A673 (cell line): ENCODE results near the gene MYH10. TPM values are rescaled to one million over a fixed set of nuclear protein-coding genes. Genes with fewer than 3 reads are reported as not detected.
A peak's percentile ranks its signal among the peaks of the same experiment; 100 is the strongest.

Experiments
- BruUV-seq: library from RNA; stranded (reverse); fragments of 400-500 nt; replicated peaks from 2 replicates; lab custom pipeline; 2021; lab: Mats Ljungman, UMichigan
- CTCF ChIA-PET: fragments of 300-600 bp; sonication (Branson Sonifier 250); formaldehyde crosslinking; loops from one replicate; lab custom pipeline; 2022; ENCODE audit warnings: antibody characterized with exemption; lab: Charles Lee
- POLR2A ChIA-PET: fragments of 300-600 bp; sonication (Branson Sonifier 250); formaldehyde crosslinking; loops from one replicate; lab custom pipeline; 2022; ENCODE audit warnings: antibody characterized with exemption; ENCODE audit not compliant: low non-redundant PET; lab: Charles Lee
- DNase-seq: peaks from one replicate; pipeline ENCODE4 v3.0.0-alpha.2; 2015; ENCODE audit warnings: low spot score
- H3K27ac ChIP-seq: fragments of 200-600 bp; sonication (generic); 2 replicates; pipeline ENCODE4 v1.5.1; 2016; ENCODE audit warnings: mixed run types, low read depth, mild to moderate bottlenecking, mixed read lengths, antibody characterized with exemption, low read length; ENCODE audit not compliant: poor library complexity, severe bottlenecking
- H3K27me3 ChIP-seq: fragments of 200-600 bp; sonication (generic); replicated peaks from 2 replicates; pipeline ENCODE4 v1.6.1; 2017; ENCODE audit warnings: mixed run types, low read depth, mild to moderate bottlenecking, mixed read lengths, antibody characterized with exemption, low read length; ENCODE audit not compliant: insufficient read depth, poor library complexity
- H3K36me3 ChIP-seq: fragments of 200-600 bp; sonication (generic); 2 replicates; pipeline ENCODE4 v1.6.1; 2016; ENCODE audit warnings: mixed run types, mild to moderate bottlenecking, mixed read lengths, antibody characterized with exemption, low read length; ENCODE audit not compliant: insufficient read depth, poor library complexity, severe bottlenecking
- H3K4me1 ChIP-seq: fragments of 200-600 bp; sonication (generic); 2 replicates; pipeline ENCODE4 v1.6.1; 2017; ENCODE audit warnings: mixed run types, mild to moderate bottlenecking, mixed read lengths, antibody characterized with exemption, low read length; ENCODE audit not compliant: insufficient read depth, poor library complexity, severe bottlenecking
- H3K4me3 ChIP-seq: fragments of 200-600 bp; sonication (generic); 2 replicates; pipeline ENCODE4 v1.5.1; 2016; ENCODE audit warnings: low read depth, mixed run types, mild to moderate bottlenecking, mixed read lengths, low read length; ENCODE audit not compliant: poor library complexity, severe bottlenecking
- H3K9me3 ChIP-seq: fragments of 200-600 bp; sonication (generic); 2 replicates; pipeline ENCODE4 v1.6.1; 2016; ENCODE audit warnings: mixed run types, low read depth, mild to moderate bottlenecking, mixed read lengths, antibody characterized with exemption, low read length; ENCODE audit not compliant: poor library complexity, severe bottlenecking
- EZH2 ChIP-seq: fragments of 200-600 bp; sonication (generic); IDR thresholded peaks from 2 replicates; pipeline ENCODE4 v1.6.1; 2017; ENCODE audit warnings: borderline replicate concordance, low read depth, mild to moderate bottlenecking, mixed read lengths, antibody characterized with exemption, low read length; ENCODE audit not compliant: poor library complexity, severe bottlenecking
- intact Hi-C: fragments of 100-400 bp; cut with micrococcal nuclease; formaldehyde crosslinking; loops from one replicate; pipeline ENCODE4 v1.10.0; 2022; ENCODE audit not compliant: unreplicated experiment
- total RNA-seq: library from RNA; stranded (reverse); gene quantifications from 2 replicates; pipeline ENCODE4 v1.2.3, GENCODE V29; 2021
- TF ChIP-seq, protein P1 (sequence below): fragments of 300-800, 200-600 bp; sonication (generic); conservative IDR thresholded peaks from 2 replicates; pipeline ENCODE4 v1.5.1; 2017; ENCODE audit warnings: low read depth, mild to moderate bottlenecking, antibody characterized with exemption, low read length, moderate library complexity, mixed read lengths

The MYH10 gene
- total RNA-seq, 1 experiment from 2014 or later = 129 TPM

DNA sequence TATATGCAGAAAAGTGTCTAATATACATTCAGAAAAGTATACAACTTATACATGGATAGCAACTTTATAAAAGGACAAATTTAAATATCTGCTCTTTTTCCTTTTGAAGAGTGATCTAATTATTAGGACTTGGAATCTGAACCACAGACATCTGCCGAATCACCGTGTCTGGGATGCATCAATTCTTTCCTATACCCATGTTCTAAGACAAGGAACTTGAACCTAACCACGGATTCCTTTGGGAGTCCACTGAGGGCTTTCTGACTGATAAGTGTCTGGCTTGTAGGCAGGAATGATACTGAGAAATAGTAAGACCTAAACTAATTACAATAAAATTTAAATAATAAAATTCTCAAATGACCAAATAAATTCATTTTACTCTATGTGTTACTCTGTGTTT, 140.7 kb downstream of the MYH10 start:
- H3K27me3 ChIP-seq = no peaks in the 10 kb centered on the region
- TF ChIP-seq, protein P1, sequence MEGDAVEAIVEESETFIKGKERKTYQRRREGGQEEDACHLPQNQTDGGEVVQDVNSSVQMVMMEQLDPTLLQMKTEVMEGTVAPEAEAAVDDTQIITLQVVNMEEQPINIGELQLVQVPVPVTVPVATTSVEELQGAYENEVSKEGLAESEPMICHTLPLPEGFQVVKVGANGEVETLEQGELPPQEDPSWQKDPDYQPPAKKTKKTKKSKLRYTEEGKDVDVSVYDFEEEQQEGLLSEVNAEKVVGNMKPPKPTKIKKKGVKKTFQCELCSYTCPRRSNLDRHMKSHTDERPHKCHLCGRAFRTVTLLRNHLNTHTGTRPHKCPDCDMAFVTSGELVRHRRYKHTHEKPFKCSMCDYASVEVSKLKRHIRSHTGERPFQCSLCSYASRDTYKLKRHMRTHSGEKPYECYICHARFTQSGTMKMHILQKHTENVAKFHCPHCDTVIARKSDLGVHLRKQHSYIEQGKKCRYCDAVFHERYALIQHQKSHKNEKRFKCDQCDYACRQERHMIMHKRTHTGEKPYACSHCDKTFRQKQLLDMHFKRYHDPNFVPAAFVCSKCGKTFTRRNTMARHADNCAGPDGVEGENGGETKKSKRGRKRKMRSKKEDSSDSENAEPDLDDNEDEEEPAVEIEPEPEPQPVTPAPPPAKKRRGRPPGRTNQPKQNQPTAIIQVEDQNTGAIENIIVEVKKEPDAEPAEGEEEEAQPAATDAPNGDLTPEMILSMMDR = no peak
- no peak for TF ChIP-seq EZH2
- H3K4me1 ChIP-seq = no peaks in the 10 kb centered on the region
- DNase-seq = no peak
- H3K36me3 ChIP-seq = peaks cover 84% of the 10 kb centered on the region
- H3K4me3 ChIP-seq = no peak overlapping the region
- intact Hi-C loops = no loop called here
- no peak overlapping the region for H3K27ac ChIP-seq
- CTCF ChIA-PET = no interaction called here
- POLR2A ChIA-PET = no interaction called here
- H3K9me3 ChIP-seq = peaks cover 3% of the 10 kb centered on the region
- BruUV-seq = no TSS peak

DNA sequence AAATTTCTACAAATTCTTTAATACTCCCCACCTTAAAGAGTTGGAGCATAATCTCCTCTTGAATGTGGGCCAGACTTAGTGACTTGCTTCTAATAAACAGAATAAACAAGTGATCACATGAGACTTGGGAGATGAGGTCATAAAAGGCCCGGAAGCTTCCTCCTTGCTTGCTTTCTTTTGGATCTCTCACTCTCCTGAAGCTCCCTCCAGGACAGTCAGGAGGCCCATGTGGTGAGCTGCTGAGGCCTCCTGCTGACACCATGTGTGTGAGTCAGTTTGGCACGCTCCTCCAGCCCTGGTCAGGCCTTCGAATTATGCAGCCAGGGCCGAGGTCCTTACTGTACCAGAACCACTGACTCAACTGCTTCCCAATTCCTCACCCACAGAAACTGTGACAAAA, 141.6 kb downstream of the MYH10 start:
- ChIA-PET CTCF (no interaction called here), POLR2A (no interaction called here)
- no peak for TF ChIP-seq EZH2
- TF ChIP-seq, protein P1 = no peak
- no peaks in the 10 kb centered on the region for H3K4me1 ChIP-seq
- H3K4me3 ChIP-seq = no peak overlapping the region
- H3K36me3 ChIP-seq = peaks cover 87% of the 10 kb centered on the region
- peaks cover 8% of the 10 kb centered on the region for H3K9me3 ChIP-seq
- no TSS peak for BruUV-seq
- no peaks in the 10 kb centered on the region for H3K27me3 ChIP-seq
- intact Hi-C loops = no loop called here
- DNase-seq = peak; percentile 25
- H3K27ac ChIP-seq = no peak overlapping the region

DNA sequence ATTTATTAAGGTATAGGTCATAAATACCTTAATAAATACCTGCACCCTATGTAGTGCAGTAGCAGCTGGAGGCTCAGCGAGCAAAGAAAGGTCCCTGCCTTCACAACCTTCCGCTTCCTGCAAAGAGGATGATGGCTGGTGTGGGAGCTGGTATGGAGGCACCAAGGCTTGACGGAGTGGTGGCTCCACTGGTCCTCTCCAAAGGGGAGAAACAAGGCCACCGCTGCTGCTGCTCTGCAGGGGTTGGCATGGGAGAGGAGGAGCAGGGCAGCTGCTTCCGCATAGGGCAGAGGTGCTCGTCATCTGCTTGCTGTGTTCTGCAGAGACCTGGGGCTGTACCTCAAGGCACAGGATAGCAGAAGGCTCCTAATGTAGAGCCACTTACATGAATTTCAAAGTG, 142.0 kb downstream of the MYH10 start:
- POLR2A ChIA-PET = no interaction called here
- Histone ChIP-seq H3K9me3 (peaks cover 8% of the 10 kb centered on the region), H3K27me3 (no peaks in the 10 kb centered on the region)

More for the DNA sequence above, 142.0 kb downstream of the MYH10 start:
- BruUV-seq = no TSS peak
- CTCF ChIA-PET = no interaction called here
- Histone ChIP-seq H3K27ac (no peak overlapping the region), H3K4me1 (no peaks in the 10 kb centered on the region), H3K36me3 (peaks cover 88% of the 10 kb centered on the region), H3K4me3 (no peak overlapping the region)
- intact Hi-C loops = no loop called here
- no peak for DNase-seq
- no peak for TF ChIP-seq EZH2
- TF ChIP-seq, protein P1 = no peak
